ENCODE data around the gene AIM2.
A peak's percentile ranks its signal among the peaks of the same experiment; 100 is the strongest.

The AIM2 gene

DNA sequence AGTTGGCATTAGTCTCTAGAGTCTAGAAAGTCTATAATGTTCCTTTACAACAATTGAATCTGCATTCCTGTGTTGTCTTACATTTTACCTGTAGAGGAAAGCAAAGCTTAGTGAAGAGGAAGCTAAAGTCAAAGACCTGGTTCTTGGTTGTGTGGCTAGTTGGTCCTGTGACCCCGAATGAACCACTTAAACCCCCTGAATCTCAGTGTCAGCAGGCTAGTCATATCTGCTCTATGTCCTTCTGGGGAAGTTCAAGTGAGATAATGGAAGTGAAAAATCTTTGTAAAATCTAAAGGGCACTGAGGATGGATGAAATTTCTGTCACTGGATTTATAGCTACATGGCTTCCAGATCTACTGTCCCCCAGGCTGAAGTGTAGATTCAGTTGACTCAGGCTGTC, 24.0 kb upstream of the AIM2 start:
- in situ Hi-C loops (cut with HindIII; ENCODE audit: low sequenced_read_pairs) = no loop called here

DNA sequence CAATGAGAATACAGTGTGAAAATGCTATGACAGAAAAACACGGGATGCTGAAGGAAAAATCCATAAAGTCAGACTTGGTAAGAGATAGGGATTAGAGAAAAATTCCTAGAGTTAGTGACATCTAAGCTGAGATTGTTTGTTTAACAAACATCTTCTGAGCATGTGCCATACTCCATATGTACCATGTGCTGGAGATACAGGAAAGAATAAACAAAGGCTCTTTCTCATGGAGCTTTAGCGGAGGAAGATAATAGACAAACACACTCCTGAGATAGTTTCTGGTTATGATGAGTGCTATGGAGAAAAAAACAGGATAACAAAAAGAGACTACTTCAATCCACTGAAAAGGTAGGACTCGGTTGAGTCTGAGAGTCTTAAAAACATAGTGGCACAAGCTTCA, 22.0 kb upstream of the AIM2 start:
- TF ChIP-seq, protein P1, sequence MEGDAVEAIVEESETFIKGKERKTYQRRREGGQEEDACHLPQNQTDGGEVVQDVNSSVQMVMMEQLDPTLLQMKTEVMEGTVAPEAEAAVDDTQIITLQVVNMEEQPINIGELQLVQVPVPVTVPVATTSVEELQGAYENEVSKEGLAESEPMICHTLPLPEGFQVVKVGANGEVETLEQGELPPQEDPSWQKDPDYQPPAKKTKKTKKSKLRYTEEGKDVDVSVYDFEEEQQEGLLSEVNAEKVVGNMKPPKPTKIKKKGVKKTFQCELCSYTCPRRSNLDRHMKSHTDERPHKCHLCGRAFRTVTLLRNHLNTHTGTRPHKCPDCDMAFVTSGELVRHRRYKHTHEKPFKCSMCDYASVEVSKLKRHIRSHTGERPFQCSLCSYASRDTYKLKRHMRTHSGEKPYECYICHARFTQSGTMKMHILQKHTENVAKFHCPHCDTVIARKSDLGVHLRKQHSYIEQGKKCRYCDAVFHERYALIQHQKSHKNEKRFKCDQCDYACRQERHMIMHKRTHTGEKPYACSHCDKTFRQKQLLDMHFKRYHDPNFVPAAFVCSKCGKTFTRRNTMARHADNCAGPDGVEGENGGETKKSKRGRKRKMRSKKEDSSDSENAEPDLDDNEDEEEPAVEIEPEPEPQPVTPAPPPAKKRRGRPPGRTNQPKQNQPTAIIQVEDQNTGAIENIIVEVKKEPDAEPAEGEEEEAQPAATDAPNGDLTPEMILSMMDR (IDR thresholded peaks at IDR 0.05; ENCODE audit: low read depth, low read length) = no peak
- no peak overlapping the region for H3K4me3 ChIP-seq (ENCODE audit: low read depth, low read length)
- no peak for DNase-seq (ENCODE audit: low read depth, low spot score)
- in situ Hi-C loops (cut with HindIII; ENCODE audit: low sequenced_read_pairs) = no loop called here

More for the DNA sequence above, 24.0 kb upstream of the AIM2 start:
- no peak overlapping the region for H3K4me3 ChIP-seq (ENCODE audit: low read depth, low read length)
- TF ChIP-seq, protein P1 (IDR thresholded peaks at IDR 0.05; ENCODE audit: low read depth, low read length) = no peak
- DNase-seq (ENCODE audit: low read depth, low spot score) = no peak

DNA sequence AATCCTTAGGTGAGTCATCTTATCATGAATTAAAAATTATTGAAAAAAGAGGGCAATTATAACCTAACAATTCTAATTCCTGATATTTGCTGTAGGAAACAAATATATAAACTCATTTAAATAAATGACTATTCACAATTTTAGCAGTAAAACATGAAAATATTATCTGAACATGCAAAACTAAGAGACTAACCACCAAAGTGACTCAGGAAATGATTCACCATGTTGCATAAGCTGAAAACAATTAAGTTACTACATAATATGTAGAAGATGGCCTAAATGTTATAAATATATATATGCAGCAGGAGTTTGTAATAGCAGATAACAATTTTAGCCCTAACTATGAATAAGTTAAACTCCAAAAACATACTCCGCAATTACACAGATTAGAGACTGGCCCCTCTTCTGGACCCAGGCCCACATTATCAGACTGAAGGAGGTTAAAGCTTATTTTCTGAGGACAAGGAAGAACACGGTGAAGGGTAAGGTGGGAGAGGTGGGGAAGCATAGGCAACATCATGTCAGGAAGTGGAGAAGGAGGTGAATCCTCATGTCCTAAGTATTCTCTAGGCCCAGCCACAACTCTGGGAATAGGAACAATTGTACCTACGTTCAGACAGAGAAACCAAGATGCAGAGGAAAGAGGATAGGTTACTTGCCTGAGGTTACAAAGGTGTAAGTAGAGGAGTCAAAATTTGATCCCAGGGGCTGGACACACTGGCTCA, 15.6 kb upstream of the AIM2 start:
- in situ Hi-C loops (cut with HindIII; ENCODE audit: low sequenced_read_pairs) = no loop called here
- peak; percentile 75 for DNase-seq (ENCODE audit: low read depth, low spot score)
- H3K4me3 ChIP-seq (ENCODE audit: low read depth, low read length) = no peak overlapping the region
- TF ChIP-seq, protein P1 (IDR thresholded peaks at IDR 0.05; ENCODE audit: low read depth, low read length) = no peak

DNA sequence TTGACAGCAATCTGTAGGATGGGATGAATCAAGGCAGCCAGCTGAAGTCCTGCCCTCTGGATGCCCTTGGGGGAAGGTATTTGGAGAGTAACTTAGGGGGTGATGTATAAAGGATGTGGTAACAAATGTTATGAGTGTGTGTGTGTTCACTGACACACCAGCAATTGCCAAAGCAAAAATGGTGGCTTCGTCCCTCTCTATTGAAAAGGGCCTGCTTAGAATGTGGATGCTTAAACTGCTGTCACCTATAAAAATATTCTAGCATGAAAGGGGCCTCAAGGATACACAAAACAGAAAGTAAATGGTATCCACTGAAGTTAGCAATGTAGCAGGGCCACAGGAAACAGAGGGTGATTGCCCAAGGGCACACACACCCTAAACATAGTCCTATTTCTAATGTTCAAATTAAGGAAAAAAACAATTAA, 15.1 kb upstream of the AIM2 start:
- in situ Hi-C loops (cut with HindIII; ENCODE audit: low sequenced_read_pairs) = no loop called here
- DNase-seq (ENCODE audit: low read depth, low spot score) = peak; percentile 33
- TF ChIP-seq, protein P1 (IDR thresholded peaks at IDR 0.05; ENCODE audit: low read depth, low read length) = no peak
- H3K4me3 ChIP-seq (ENCODE audit: low read depth, low read length) = no peak overlapping the region

DNA sequence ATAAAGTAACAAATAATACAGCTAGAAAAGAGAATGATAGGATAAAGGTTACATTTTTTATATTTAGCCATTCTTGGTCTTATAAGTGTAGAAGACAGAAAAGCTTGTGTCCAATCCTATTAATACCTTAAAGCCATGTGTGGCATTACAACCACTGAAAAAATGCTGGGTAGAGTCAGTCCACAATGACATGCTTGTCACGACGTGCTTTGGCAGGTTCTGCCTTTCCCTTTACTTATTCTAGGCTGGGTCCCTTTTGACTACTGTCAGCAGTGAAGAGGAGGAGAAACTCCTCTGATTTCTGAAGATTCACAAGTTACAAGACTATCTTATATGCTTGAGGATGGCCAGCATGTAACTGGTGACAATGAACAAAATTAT, 14.6 kb upstream of the AIM2 start:
- in situ Hi-C loops (cut with HindIII; ENCODE audit: low sequenced_read_pairs) = no loop called here
- TF ChIP-seq, protein P1 (IDR thresholded peaks at IDR 0.05; ENCODE audit: low read depth, low read length) = no peak
- no peak overlapping the region for H3K4me3 ChIP-seq (ENCODE audit: low read depth, low read length)
- DNase-seq (ENCODE audit: low read depth, low spot score) = no peak

DNA sequence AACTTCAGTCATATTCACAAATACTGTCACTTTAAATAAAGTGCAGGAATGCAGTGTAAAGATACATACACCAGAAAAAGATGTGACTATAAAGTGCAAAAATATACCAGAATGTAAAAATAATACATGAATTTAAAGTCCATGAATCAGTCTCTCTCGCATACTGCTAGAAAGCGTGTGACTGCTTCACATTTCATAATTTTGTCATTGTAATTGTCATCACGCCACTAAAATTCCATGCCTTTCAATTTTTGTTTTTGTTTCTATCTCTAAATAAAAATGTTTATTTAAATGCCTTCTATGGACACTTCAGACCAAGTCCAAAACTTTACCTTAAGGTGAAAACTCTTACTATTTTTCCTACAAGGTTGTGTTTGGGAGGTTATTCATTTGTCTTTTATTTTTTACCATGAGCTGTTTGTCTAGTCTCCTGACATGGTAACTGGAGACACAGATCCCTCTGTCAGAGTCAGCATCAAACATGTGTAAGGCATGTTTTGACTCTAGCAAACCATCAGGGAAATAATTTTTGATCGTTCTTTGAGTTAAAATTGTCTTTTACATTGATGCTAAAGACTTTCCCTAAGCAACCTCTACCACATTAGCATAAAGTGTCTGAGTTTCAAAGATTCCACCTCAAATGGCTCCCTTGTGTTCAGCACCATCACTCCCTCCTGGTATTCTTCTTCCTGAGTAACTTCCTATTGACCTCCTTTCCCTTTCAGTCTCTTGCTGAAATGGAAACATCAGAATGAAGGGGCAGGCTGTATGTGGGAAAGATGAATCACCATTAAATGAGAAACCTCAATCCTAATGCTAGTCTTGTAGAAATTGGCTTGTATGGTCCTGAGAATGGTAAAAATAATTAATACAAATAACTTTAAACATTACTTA, 14.0 kb upstream of the AIM2 start:
- in situ Hi-C loops (cut with HindIII; ENCODE audit: low sequenced_read_pairs) = no loop called here
- DNase-seq (ENCODE audit: low read depth, low spot score) = peak; percentile 37
- no peak overlapping the region for H3K4me3 ChIP-seq (ENCODE audit: low read depth, low read length)
- TF ChIP-seq, protein P1 (IDR thresholded peaks at IDR 0.05; ENCODE audit: low read depth, low read length) = no peak

Measured in astrocyte of the spinal cord (primary cell).